CD14-positive monocyte (primary cell): ENCODE data around the gene IL7R. TPM values are rescaled to one million over a fixed set of nuclear protein-coding genes. Genes with fewer than 3 reads are reported as not detected.
A peak's percentile ranks its signal among the peaks of the same experiment; 100 is the strongest.

Source experiments
- DNase-seq, 3 donors: peaks; one replicate each; pipeline ENCODE4 v3.0.0-alpha.2; 2011 to 2022
- H2AFZ ChIP-seq: 2 replicates; pipeline ENCODE4 v1.6.0; 2012; ENCODE audit warnings: mild to moderate bottlenecking, low read depth, low read length, inconsistent platforms; ENCODE audit not compliant: insufficient read depth, poor library complexity, severe bottlenecking
- H3K27ac ChIP-seq, 2 donors: 1 replicate in 1 of 2; 2 replicates in 1 of 2; pipeline ENCODE4 v1.5.1; 2012 to 2013; ENCODE audit warnings: low read length in 2 of 2, control low read depth in 1 of 2, inconsistent platforms in 1 of 2, low read depth in 1 of 2, mild to moderate bottlenecking in 1 of 2
- H3K27me3 ChIP-seq, 2 donors: one replicate each; pipeline versions ENCODE4 v1.6.0 to v1.6.1; 2011 to 2013; ENCODE audit warnings: low read length in 2 of 2; ENCODE audit not compliant: control insufficient read depth in 2 of 2, insufficient read depth in 2 of 2
- H3K36me3 ChIP-seq, 2 donors: replicated peaks in 1 of 2; 1 replicate in 1 of 2; 2 replicates in 1 of 2; pipeline versions ENCODE4 v1.5.1 to v1.6.1; 2012 to 2013; ENCODE audit warnings: low read length in 2 of 2, control low read depth in 1 of 2, inconsistent platforms in 1 of 2, mild to moderate bottlenecking in 1 of 2; ENCODE audit not compliant: insufficient read depth in 2 of 2, control insufficient read depth in 1 of 2
- H3K4me1 ChIP-seq, 2 donors: 1 replicate in 1 of 2; 2 replicates in 1 of 2; pipeline versions ENCODE4 v1.5.1 to v1.6.1; 2012 to 2013; ENCODE audit warnings: low read length in 2 of 2, control low read depth in 1 of 2, inconsistent platforms in 1 of 2, mild to moderate bottlenecking in 1 of 2, moderate library complexity in 1 of 2; ENCODE audit not compliant: insufficient read depth in 2 of 2, control insufficient read depth in 1 of 2
- H3K4me2 ChIP-seq: replicated peaks from 2 replicates; pipeline ENCODE3; 2012; ENCODE audit warnings: low read length, moderate library complexity, mild to moderate bottlenecking; ENCODE audit not compliant: poor library complexity, severe bottlenecking; ENCODE audit errors: extremely low read depth
- H3K4me3 ChIP-seq, 3 experiments: fragments of 200-600 bp in 1 of 3; sonication (generic) in 1 of 3; replicated peaks in 1 of 3; 1 replicate in 2 of 3; 2 replicates in 1 of 3; pipeline ENCODE4 v1.5.1; 2011 to 2013; ENCODE audit warnings: low read length in 3 of 3, mild to moderate bottlenecking in 3 of 3, control low read depth in 2 of 3, low read depth in 2 of 3, inconsistent platforms in 1 of 3, moderate library complexity in 1 of 3
- H3K79me2 ChIP-seq: 2 replicates; pipeline ENCODE4 v1.6.0; 2012; ENCODE audit warnings: mild to moderate bottlenecking, control low read depth, inconsistent platforms, low read length, moderate library complexity; ENCODE audit not compliant: insufficient read depth
- H3K9ac ChIP-seq: 2 replicates; pipeline ENCODE4 v1.6.0; 2017; ENCODE audit warnings: low read length, mild to moderate bottlenecking; ENCODE audit not compliant: insufficient read depth, poor library complexity, severe bottlenecking
- H3K9me3 ChIP-seq, 2 donors: replicated peaks in 1 of 2; 1 replicate in 1 of 2; 2 replicates in 1 of 2; pipeline versions ENCODE4 v1.5.1 to v1.6.1; 2012 to 2013; ENCODE audit warnings: low read length in 2 of 2, control low read depth in 1 of 2; ENCODE audit not compliant: control insufficient read depth in 1 of 2, insufficient read depth in 1 of 2
- H4K20me1 ChIP-seq: 2 replicates; pipeline ENCODE4 v1.6.0; 2012; ENCODE audit warnings: mild to moderate bottlenecking, low read length, control low read depth, moderate library complexity; ENCODE audit not compliant: insufficient read depth
- H3K27ac Mint-ChIP-seq, 7 donors: one replicate each; pipeline ENCODE4 v1.8.0; 2020; ENCODE audit warnings: mild to moderate bottlenecking in 7 of 7, mixed read lengths in 7 of 7, moderate library complexity in 6 of 7, inconsistent platforms in 2 of 7
- H3K27me3 Mint-ChIP-seq, 3 donors: one replicate each; pipeline ENCODE4 v1.8.0; 2021 to 2022; ENCODE audit warnings: low read depth in 3 of 3, mild to moderate bottlenecking in 3 of 3, mixed read lengths in 3 of 3, moderate library complexity in 3 of 3, inconsistent platforms in 1 of 3
- H3K36me3 Mint-ChIP-seq, 2 donors: one replicate each; pipeline ENCODE4 v1.8.0; 2020; ENCODE audit warnings: mixed read lengths in 2 of 2, inconsistent platforms in 1 of 2, mild to moderate bottlenecking in 1 of 2
- H3K4me1 Mint-ChIP-seq: one replicate; pipeline ENCODE4 v1.8.0; 2020; ENCODE audit warnings: mild to moderate bottlenecking, mixed read lengths
- H3K4me3 Mint-ChIP-seq, 2 donors: one replicate each; pipeline ENCODE4 v1.8.0; 2020; ENCODE audit warnings: mild to moderate bottlenecking in 2 of 2, mixed read lengths in 2 of 2, moderate library complexity in 1 of 2
- H3K9me3 Mint-ChIP-seq, 7 donors: one replicate each; pipeline ENCODE4 v1.8.0; 2020 to 2022; ENCODE audit warnings: mixed read lengths in 7 of 7, mild to moderate bottlenecking in 6 of 7, moderate library complexity in 6 of 7, inconsistent platforms in 2 of 7
- WGBS: methylation state at CpG from one replicate; pipeline ENCODE4 v1.1.5; 2013; ENCODE audit warnings: missing lambda C conversion rate; ENCODE audit not compliant: insufficient coverage; 5-methylcytosine and 5-hydroxymethylcytosine counted together
- intact Hi-C, 2 donors: fragments of 100-400 bp; cut with micrococcal nuclease; formaldehyde crosslinking; loops; one replicate each; pipeline versions ENCODE4 v1.15.0 to v1.15.1; 2023
- polyA plus RNA-seq, 3 donors: library from polyadenylated mRNA; depleted of rRNA in 1 of 3; unstranded in 2 of 3; stranded (reverse) in 1 of 3; fragments of 300-500 nt in 2 of 3; fragments of >200 nt in 1 of 3; fragmentation: Illumina TruSeq in 2 of 3; gene quantifications; 1 replicate in 2 of 3; 2 replicates in 1 of 3; pipeline ENCODE4 v1.2.3, GENCODE V29; 2012 to 2021
- TF ChIP-seq, protein P1 (sequence below): fragments of 200-600 bp; IDR thresholded peaks from one replicate; pipeline ENCODE4 v1.8.0; 2022; ENCODE audit warnings: antibody characterized with exemption, mild to moderate bottlenecking

IL7R gene
- polyA plus RNA-seq, 3 donors: 0.12 to 1.9 (median 1.1) TPM

DNA sequence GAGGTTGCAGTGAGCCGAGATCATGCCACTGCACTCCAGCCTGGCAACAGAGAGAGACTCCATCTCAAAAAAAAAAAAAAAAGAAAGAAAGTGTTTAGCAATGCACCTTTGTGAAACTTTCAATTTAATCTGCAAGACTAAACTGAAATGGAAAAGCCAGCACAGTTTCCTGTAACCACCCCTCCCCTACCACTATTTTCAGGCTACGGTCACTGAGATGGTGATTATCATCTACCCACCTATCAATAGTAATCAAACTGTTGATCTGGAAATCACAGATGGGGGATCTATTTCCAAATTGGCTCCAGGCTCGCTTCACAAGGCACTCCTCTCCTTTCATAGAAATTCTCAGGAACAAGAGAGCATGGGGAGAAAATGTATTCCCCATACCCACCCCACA, 30.6 kb upstream of the IL7R start:
- Mint-ChIP-seq H3K27ac (no peak overlapping the region), H3K4me1 (peaks cover 3% of the 10 kb centered on the region), H3K4me3 (no peak overlapping the region), H3K36me3 (no peaks in the 10 kb centered on the region), H3K9me3 (peaks cover 0 to 1% (median 0%) of the 10 kb centered on the region in 7 donors), H3K27me3 (peaks cover 0 to 3% (median 0%) of the 10 kb centered on the region in 3 donors)
- no peak overlapping the region for H3K4me2 ChIP-seq
- H3K4me3 ChIP-seq: no peak overlapping the region
- H3K27me3 ChIP-seq: no peaks in the 10 kb centered on the region
- H3K9ac ChIP-seq: no peak overlapping the region
- H3K4me1 ChIP-seq: peaks cover 2% of the 10 kb centered on the region in 2 donors
- H3K27ac ChIP-seq: no peak overlapping the region
- no peak overlapping the region for H2AFZ ChIP-seq
- no peaks in the 10 kb centered on the region for H3K36me3 ChIP-seq
- no peaks in the 10 kb centered on the region for H3K9me3 ChIP-seq
- no peak for DNase-seq
- H4K20me1 ChIP-seq: no peaks in the 10 kb centered on the region
- TF ChIP-seq, protein P1, sequence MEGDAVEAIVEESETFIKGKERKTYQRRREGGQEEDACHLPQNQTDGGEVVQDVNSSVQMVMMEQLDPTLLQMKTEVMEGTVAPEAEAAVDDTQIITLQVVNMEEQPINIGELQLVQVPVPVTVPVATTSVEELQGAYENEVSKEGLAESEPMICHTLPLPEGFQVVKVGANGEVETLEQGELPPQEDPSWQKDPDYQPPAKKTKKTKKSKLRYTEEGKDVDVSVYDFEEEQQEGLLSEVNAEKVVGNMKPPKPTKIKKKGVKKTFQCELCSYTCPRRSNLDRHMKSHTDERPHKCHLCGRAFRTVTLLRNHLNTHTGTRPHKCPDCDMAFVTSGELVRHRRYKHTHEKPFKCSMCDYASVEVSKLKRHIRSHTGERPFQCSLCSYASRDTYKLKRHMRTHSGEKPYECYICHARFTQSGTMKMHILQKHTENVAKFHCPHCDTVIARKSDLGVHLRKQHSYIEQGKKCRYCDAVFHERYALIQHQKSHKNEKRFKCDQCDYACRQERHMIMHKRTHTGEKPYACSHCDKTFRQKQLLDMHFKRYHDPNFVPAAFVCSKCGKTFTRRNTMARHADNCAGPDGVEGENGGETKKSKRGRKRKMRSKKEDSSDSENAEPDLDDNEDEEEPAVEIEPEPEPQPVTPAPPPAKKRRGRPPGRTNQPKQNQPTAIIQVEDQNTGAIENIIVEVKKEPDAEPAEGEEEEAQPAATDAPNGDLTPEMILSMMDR: no peak
- intact Hi-C loops: no loop called here
- no peaks in the 10 kb centered on the region for H3K79me2 ChIP-seq
- no CpG with 5 or more reads among the region's 3 CpGs for WGBS

GRCh38 chr5:35826554-35826953, 30.1 kb upstream of the IL7R start:
- no peaks in the 10 kb centered on the region for H3K79me2 ChIP-seq
- no peak for DNase-seq
- H4K20me1 ChIP-seq: no peaks in the 10 kb centered on the region
- no peak overlapping the region for H3K4me3 ChIP-seq
- H3K9me3 ChIP-seq: no peaks in the 10 kb centered on the region
- Mint-ChIP-seq H3K4me1 (peaks cover 2% of the 10 kb centered on the region), H3K9me3 (peaks cover 0 to 1% (median 0%) of the 10 kb centered on the region in 7 donors), H3K36me3 (no peaks in the 10 kb centered on the region), H3K27me3 (peaks cover 0 to 3% (median 0%) of the 10 kb centered on the region in 3 donors), H3K27ac (peak overlapping the region in 1 of 7 donors; percentile 42), H3K4me3 (no peak overlapping the region)
- H3K27me3 ChIP-seq: no peaks in the 10 kb centered on the region
- H3K27ac ChIP-seq: no peak overlapping the region
- no peak overlapping the region for H2AFZ ChIP-seq
- H3K4me2 ChIP-seq: no peak overlapping the region
- H3K36me3 ChIP-seq: no peaks in the 10 kb centered on the region
- WGBS: 100% methylated on average over 1 of the region's 2 CpGs
- no peaks in the 10 kb centered on the region for H3K4me1 ChIP-seq
- intact Hi-C loops: no loop called here
- no peak overlapping the region for H3K9ac ChIP-seq
- TF ChIP-seq, protein P1: no peak
